T-helper 17 cell (primary cell): ENCODE measurements around the gene SIKE1. TPM values are rescaled to one million over a fixed set of nuclear protein-coding genes. Genes with fewer than 3 reads are reported as not detected.

Experiments
- total RNA-seq, 4 donors: library from RNA in 2 of 4; stranded (reverse) in 2 of 4; gene quantifications; one replicate each; pipeline ENCODE4 v1.2.3 and lab custom pipeline; 2022 to 2026

Gene SIKE1
- total RNA-seq, 2 donors from 2014 or later: 41.5 to 50.9 TPM

Other genes with a start within 250 kb of the SIKE1 start
- 10 to 100 TPM; 74.9 to 82.1 TPM for gene BCAS2, start 199.1 kb downstream of the SIKE1 start, total RNA-seq
- 1 to 10 TPM; 1.1 to 5.1 TPM for gene DENND2C, start 110.6 kb downstream of the SIKE1 start, total RNA-seq
- not detected for gene AMPD1, start 85.1 kb downstream of the SIKE1 start, total RNA-seq
- gene NRAS, start 63.9 kb downstream of the SIKE1 start, total RNA-seq: 10 to 100 TPM; 24.3 to 32.5 TPM
- 100 to 1,000 TPM; 627 to 703 TPM for gene CSDE1, start 22.7 kb downstream of the SIKE1 start, total RNA-seq
- gene SYCP1, start 74.2 kb upstream of the SIKE1 start, total RNA-seq: not detected
- gene TSHB, start 249.1 kb upstream of the SIKE1 start, total RNA-seq: not detected